SK-N-SH (cell line): ENCODE measurements around the gene FMNL1. TPM values are rescaled to one million over a fixed set of nuclear protein-coding genes. Genes with fewer than 3 reads are reported as not detected.

Source experiments
- CTCF ChIA-PET: fragments of 300-600, 350-600 bp; formaldehyde crosslinking; extraction: SDS; loops from one replicate; lab custom pipeline; 2021; lab: Yijun Ruan, JAX
- POLR2A ChIA-PET: fragments of 350-600 bp; sonication (Branson Sonifier 250); formaldehyde crosslinking; extraction: SDS; loops from one replicate; lab custom pipeline; 2020; ENCODE audit warnings: antibody characterized with exemption, inconsistent platforms; lab: Yijun Ruan, JAX
- DNase-seq: peaks from one replicate; pipeline ENCODE4 v3.0.0; 2012
- H2AFZ ChIP-seq: fragments of 200-600 bp; sonication (generic); 2 replicates; pipeline ENCODE4 v1.8.1; 2016; ENCODE audit warnings: antibody characterized with exemption, mild to moderate bottlenecking, low read depth
- H3F3A ChIP-seq: fragments of 200-600 bp; sonication (generic); replicated peaks from 2 replicates; pipeline ENCODE3; 2016; ENCODE audit warnings: antibody characterized with exemption, mild to moderate bottlenecking; ENCODE audit not compliant: insufficient read depth
- H3K27ac ChIP-seq, 2 experiments: fragments of 200-500 bp in 1 of 2; fragments of 200-600 bp in 1 of 2; sonication (Bioruptor generic) in 1 of 2; sonication (generic), shearing (Covaris generic) in 1 of 2; 2 replicates each; pipeline versions ENCODE4 v1.5.1 to v1.6.1; 2014 to 2016; ENCODE audit warnings: low read depth in 2 of 2, inconsistent platforms in 1 of 2, low read length in 1 of 2, mild to moderate bottlenecking in 1 of 2, mixed read lengths in 1 of 2
- H3K27me3 ChIP-seq: fragments of 200-600 bp; sonication (generic), shearing (Covaris generic); 2 replicates; pipeline ENCODE4 v1.6.1; 2016; ENCODE audit warnings: mixed run types; ENCODE audit not compliant: insufficient read depth
- H3K36me3 ChIP-seq, 2 experiments: fragments of 200-500 bp in 1 of 2; fragments of 200-600 bp in 1 of 2; sonication (Bioruptor generic) in 1 of 2; sonication (generic) in 1 of 2; replicated peaks in 1 of 2; 2 replicates each; pipeline versions ENCODE3 to v1.5.1; 2014 to 2016; ENCODE audit warnings: low read length in 1 of 2, mild to moderate bottlenecking in 1 of 2; ENCODE audit not compliant: insufficient read depth in 2 of 2, control insufficient read depth in 1 of 2
- H3K4me1 ChIP-seq, 2 experiments: fragments of 200-500 bp in 1 of 2; fragments of 200-600 bp in 1 of 2; sonication (Bioruptor generic) in 1 of 2; sonication (generic), shearing (Covaris generic) in 1 of 2; 2 replicates each; pipeline versions ENCODE4 v1.5.1 to v1.6.1; 2014 to 2016; ENCODE audit warnings: low read depth in 1 of 2, low read length in 1 of 2, mixed run types in 1 of 2; ENCODE audit not compliant: insufficient read depth in 2 of 2, control insufficient read depth in 1 of 2
- H3K4me2 ChIP-seq: fragments of 200-600 bp; sonication (generic), shearing (Covaris generic); 2 replicates; pipeline ENCODE4 v1.6.1; 2017; ENCODE audit warnings: mixed run types
- H3K4me3 ChIP-seq, 2 experiments: fragments of 200-500 bp in 1 of 2; fragments of 200-600 bp in 1 of 2; sonication (Bioruptor generic) in 1 of 2; sonication (generic), shearing (Covaris generic) in 1 of 2; 2 replicates each; pipeline versions ENCODE4 v1.5.1 to v1.8.1; 2014 to 2016; ENCODE audit warnings: low read depth in 2 of 2, inconsistent platforms in 1 of 2, low read length in 1 of 2, mild to moderate bottlenecking in 1 of 2, mixed read lengths in 1 of 2, moderate library complexity in 1 of 2
- H3K79me2 ChIP-seq: fragments of 200-600 bp; sonication (generic); 2 replicates; pipeline ENCODE4 v1.8.1; 2017; ENCODE audit warnings: mild to moderate bottlenecking; ENCODE audit not compliant: insufficient read depth
- H3K9ac ChIP-seq: fragments of 200-600 bp; sonication (generic); 2 replicates; pipeline ENCODE4 v1.6.1; 2017; ENCODE audit warnings: mixed run types
- H3K9me2 ChIP-seq: fragments of 200-600 bp; sonication (generic); 2 replicates; pipeline ENCODE4 v1.6.1; 2017; ENCODE audit warnings: mixed run types
- H3K9me3 ChIP-seq: fragments of 200-600 bp; sonication (generic); 2 replicates; pipeline ENCODE4 v1.6.1; 2017; ENCODE audit warnings: mixed run types, mild to moderate bottlenecking, moderate library complexity
- H4K20me1 ChIP-seq: fragments of 200-600 bp; sonication (generic); 2 replicates; pipeline ENCODE4 v1.6.1; 2017; ENCODE audit warnings: mild to moderate bottlenecking, mixed run types; ENCODE audit not compliant: insufficient read depth
- CHD2 ChIP-seq: fragments of 150-350 bp; IDR thresholded peaks from 2 replicates; pipeline ENCODE4 v1.6.1; 2018; ENCODE audit warnings: low read length; ENCODE audit not compliant: partially characterized antibody
- ELF1 ChIP-seq: IDR thresholded peaks from 2 replicates; pipeline ENCODE4 v1.4.0; 2012
- EP300 ChIP-seq, 2 experiments: IDR thresholded peaks; 2 replicates each; pipeline versions ENCODE4 v1.4.0 to v1.6.1; 2012; ENCODE audit warnings: borderline replicate concordance in 1 of 2, low read depth in 1 of 2, low read length in 1 of 2
- EZH2phosphoT487 ChIP-seq: fragments of 200-600 bp; sonication (generic); IDR thresholded peaks from 2 replicates; pipeline ENCODE4 v1.6.1; 2017; ENCODE audit warnings: low read depth, mixed run types, mild to moderate bottlenecking, antibody characterized with exemption, moderate library complexity, borderline replicate concordance
- FOSL2 ChIP-seq: IDR thresholded peaks from 2 replicates; pipeline ENCODE4 v1.4.0; 2012; ENCODE audit warnings: low read depth, mild to moderate bottlenecking, moderate library complexity, borderline replicate concordance
- FOXJ3 ChIP-seq: sonication (generic); formaldehyde crosslinking; IDR thresholded peaks from 2 replicates; pipeline ENCODE4 v1.5.1; 2020; ENCODE audit warnings: mild to moderate bottlenecking, missing genetic modification reagents
- FOXM1 ChIP-seq: IDR thresholded peaks from 2 replicates; pipeline ENCODE4 v1.4.0; 2012; ENCODE audit warnings: low read depth, mild to moderate bottlenecking
- GABPA ChIP-seq: IDR thresholded peaks from 2 replicates; pipeline ENCODE4 v1.4.0; 2012; ENCODE audit warnings: low read depth, mild to moderate bottlenecking
- GATA2 ChIP-seq: sonication (generic); formaldehyde crosslinking; IDR thresholded peaks from 2 replicates; pipeline ENCODE4 v1.5.0; 2020; ENCODE audit warnings: mild to moderate bottlenecking, missing genetic modification reagents
- JUND ChIP-seq: IDR thresholded peaks from 2 replicates; pipeline ENCODE4 v1.4.0; 2012
- MEF2A ChIP-seq: IDR thresholded peaks from 2 replicates; pipeline ENCODE4 v1.4.0; 2012; ENCODE audit warnings: low read depth, borderline replicate concordance
- MXI1 ChIP-seq: IDR thresholded peaks from 2 replicates; pipeline ENCODE4 v1.6.1; 2012; ENCODE audit warnings: mild to moderate bottlenecking, low read depth, low read length, improper control_type of control experiment
- NFIC ChIP-seq: IDR thresholded peaks from 2 replicates; pipeline ENCODE4 v1.4.0; 2012; ENCODE audit warnings: borderline replicate concordance
- RCOR1 ChIP-seq: fragments of 150-350 bp; IDR thresholded peaks from 2 replicates; pipeline ENCODE4 v1.6.1; 2017; ENCODE audit warnings: antibody characterized with exemption, low read length
- RFX5 ChIP-seq: IDR thresholded peaks from 2 replicates; pipeline ENCODE4 v1.6.1; 2012; ENCODE audit warnings: mild to moderate bottlenecking, improper control_type of control experiment, low read length
- RXRA ChIP-seq: IDR thresholded peaks from 2 replicates; pipeline ENCODE4 v1.4.0; 2012; ENCODE audit warnings: low read depth, mild to moderate bottlenecking, borderline replicate concordance
- SIN3A ChIP-seq: IDR thresholded peaks from 2 replicates; pipeline ENCODE4 v1.6.1; 2012; ENCODE audit warnings: low read depth, mild to moderate bottlenecking, low read length, moderate library complexity, borderline replicate concordance
- SMC3 ChIP-seq: IDR thresholded peaks from 2 replicates; pipeline ENCODE4 v1.6.1; 2012; ENCODE audit warnings: low read depth, low read length, improper control_type of control experiment
- TAF1 ChIP-seq: IDR thresholded peaks from 2 replicates; pipeline ENCODE4 v1.6.1; 2012; ENCODE audit warnings: low read depth, mild to moderate bottlenecking, low read length, moderate library complexity, borderline replicate concordance
- WGBS: methylation state at CpG from one replicate; pipeline ENCODE4 v1.1.6; 2017; ENCODE audit warnings: low lambda C conversion rate; 5-methylcytosine and 5-hydroxymethylcytosine counted together
- polyA plus RNA-seq, 3 experiments: library from polyadenylated mRNA; depleted of rRNA; stranded (reverse); fragments of >200 nt; gene quantifications; 2 replicates each; pipeline ENCODE4 v1.2.3, GENCODE V29; 2012
- TF ChIP-seq, protein P1 (sequence below): IDR thresholded peaks from 2 replicates; pipeline ENCODE4 v1.4.0; 2012; ENCODE audit warnings: low read depth
- TF ChIP-seq, protein P2 (sequence below): fragments of 200-600 bp; sonication (generic); IDR thresholded peaks from 2 replicates; pipeline ENCODE4 v1.6.1; 2017; ENCODE audit warnings: antibody characterized with exemption, mild to moderate bottlenecking, moderate library complexity
- TF ChIP-seq, protein P3 (sequence below): IDR thresholded peaks from 2 replicates; pipeline ENCODE4; 2012

Gene FMNL1
- polyA plus RNA-seq, 1 of the 3 experiments (the other 2 are of a cell fraction) = 2.8 TPM

DNA sequence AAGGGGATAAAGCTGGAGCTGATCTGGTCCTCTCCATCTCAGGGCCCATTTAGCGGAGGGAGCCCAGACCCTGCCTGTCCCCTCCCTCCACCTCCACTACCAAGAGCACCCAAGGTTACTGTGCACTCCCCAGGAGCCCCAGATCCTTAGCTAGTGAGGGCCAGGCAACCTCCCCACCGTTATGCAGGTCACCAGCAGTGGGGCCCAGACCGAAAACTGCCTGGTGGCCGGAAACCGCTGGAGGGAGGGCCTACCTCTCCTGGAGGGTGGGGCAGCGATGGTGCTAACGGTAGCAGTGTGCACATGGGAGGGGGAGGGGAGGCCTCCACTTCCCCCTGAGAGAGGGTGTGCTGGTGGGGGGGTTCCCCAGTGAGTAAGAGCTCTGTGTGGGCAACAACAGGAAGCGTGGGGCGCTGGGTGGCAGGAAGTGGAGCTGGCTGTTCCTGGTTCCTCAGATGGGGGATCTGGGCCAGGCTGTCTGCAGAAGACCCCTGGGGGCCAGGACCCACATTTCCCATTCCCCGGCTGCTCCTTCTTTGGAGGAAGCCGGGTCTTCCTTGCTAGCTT, 4.4 kb downstream of the FMNL1 start:
- peaks cover 2% of the 10 kb centered on the region for H3F3A ChIP-seq
- no peak overlapping the region for H3K9ac ChIP-seq
- H3K4me2 ChIP-seq = no peak overlapping the region
- H3K27ac ChIP-seq = no peak overlapping the region
- peaks cover 3 to 35% of the 10 kb centered on the region in 2 experiments; a peak in 2 of 4 replicates for H3K4me1 ChIP-seq
- no peaks in the 10 kb centered on the region for H4K20me1 ChIP-seq
- no peaks in the 10 kb centered on the region for H3K9me2 ChIP-seq
- DNase-seq = no peak
- H3K36me3 ChIP-seq = no peaks in the 10 kb centered on the region
- 84% methylated on average over 11 of the region's 11 CpGs for WGBS
- H3K79me2 ChIP-seq = no peaks in the 10 kb centered on the region
- no peaks in the 10 kb centered on the region for H3K27me3 ChIP-seq
- H2AFZ ChIP-seq = 0 out of 2 replicates have a peak overlapping the region, but pooled peaks have one; percentile 16
- H3K9me3 ChIP-seq = no peaks in the 10 kb centered on the region
- ChIA-PET POLR2A (no interaction called here), CTCF (interaction anchor here (0.8 to 16.2 kb wide), 10 partner anchors 13 to 602 kb away, joined by 3 to 260 read pairs (median 4); partner anchors contain the start of genes ACBD4 and HEXIM2)
- H3K4me3 ChIP-seq = no peak overlapping the region
- TF ChIP-seq EP300 (IDR thresholded peaks at IDR 0.05; ENCODE audit: borderline replicate concordance in 1 of 2, low read depth in 1 of 2, low read length in 1 of 2) (no peak), RCOR1 (no peak)
- TF ChIP-seq, protein P1, sequence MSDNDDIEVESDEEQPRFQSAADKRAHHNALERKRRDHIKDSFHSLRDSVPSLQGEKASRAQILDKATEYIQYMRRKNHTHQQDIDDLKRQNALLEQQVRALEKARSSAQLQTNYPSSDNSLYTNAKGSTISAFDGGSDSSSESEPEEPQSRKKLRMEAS = no peak

DNA sequence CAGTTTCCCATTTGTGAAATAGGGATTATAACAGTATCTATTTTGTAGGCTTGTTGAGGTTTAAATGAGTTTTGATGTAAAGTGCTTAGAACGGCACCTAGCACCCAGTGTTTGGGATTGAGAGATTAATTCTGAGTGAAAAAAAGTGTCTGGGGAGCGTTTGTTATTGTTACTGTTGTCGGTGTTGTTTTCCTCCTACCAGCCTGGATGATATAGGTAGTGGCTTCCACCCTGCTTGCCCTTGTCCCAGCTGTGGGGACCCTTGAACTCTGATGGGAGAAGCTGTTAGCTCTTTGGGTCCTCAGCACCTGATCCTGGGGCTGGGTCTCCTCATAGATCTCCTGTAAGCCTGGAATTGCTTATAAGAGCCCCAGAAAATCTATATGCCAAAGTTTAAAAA, 4.9 kb downstream of the FMNL1 start:
- Histone ChIP-seq H3K4me2 (no peak overlapping the region), H3K27ac (no peak overlapping the region), H3F3A (peaks cover 2% of the 10 kb centered on the region), H3K9me3 (no peaks in the 10 kb centered on the region), H3K9ac (no peak overlapping the region), H3K27me3 (no peaks in the 10 kb centered on the region), H3K9me2 (no peaks in the 10 kb centered on the region), H3K36me3 (no peaks in the 10 kb centered on the region), H3K4me3 (no peak overlapping the region), H3K79me2 (no peaks in the 10 kb centered on the region), H4K20me1 (no peaks in the 10 kb centered on the region), H2AFZ (0 out of 2 replicates have a peak overlapping the region, but pooled peaks have one; percentile 16), H3K4me1 (peaks cover 4 to 39% of the 10 kb centered on the region in 2 experiments; a peak in 2 of 4 replicates)
- ChIA-PET POLR2A (no interaction called here), CTCF (interaction anchor here (0.8 to 16.2 kb wide), 7 partner anchors 13 to 601 kb away, joined by 3 to 260 read pairs (median 4); partner anchors contain the start of gene ACBD4)
- 90% methylated on average over 3 of the region's 3 CpGs for WGBS
- no peak for TF ChIP-seq ELF1
- TF ChIP-seq SMC3 = no peak
- TF ChIP-seq GATA2 (CRISPR knock-in tag) = no peak
- TF ChIP-seq SIN3A = no peak
- no peak for TF ChIP-seq GABPA
- TF ChIP-seq RFX5 = no peak
- TF ChIP-seq, protein P2, sequence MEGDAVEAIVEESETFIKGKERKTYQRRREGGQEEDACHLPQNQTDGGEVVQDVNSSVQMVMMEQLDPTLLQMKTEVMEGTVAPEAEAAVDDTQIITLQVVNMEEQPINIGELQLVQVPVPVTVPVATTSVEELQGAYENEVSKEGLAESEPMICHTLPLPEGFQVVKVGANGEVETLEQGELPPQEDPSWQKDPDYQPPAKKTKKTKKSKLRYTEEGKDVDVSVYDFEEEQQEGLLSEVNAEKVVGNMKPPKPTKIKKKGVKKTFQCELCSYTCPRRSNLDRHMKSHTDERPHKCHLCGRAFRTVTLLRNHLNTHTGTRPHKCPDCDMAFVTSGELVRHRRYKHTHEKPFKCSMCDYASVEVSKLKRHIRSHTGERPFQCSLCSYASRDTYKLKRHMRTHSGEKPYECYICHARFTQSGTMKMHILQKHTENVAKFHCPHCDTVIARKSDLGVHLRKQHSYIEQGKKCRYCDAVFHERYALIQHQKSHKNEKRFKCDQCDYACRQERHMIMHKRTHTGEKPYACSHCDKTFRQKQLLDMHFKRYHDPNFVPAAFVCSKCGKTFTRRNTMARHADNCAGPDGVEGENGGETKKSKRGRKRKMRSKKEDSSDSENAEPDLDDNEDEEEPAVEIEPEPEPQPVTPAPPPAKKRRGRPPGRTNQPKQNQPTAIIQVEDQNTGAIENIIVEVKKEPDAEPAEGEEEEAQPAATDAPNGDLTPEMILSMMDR = no peak
- TF ChIP-seq MEF2A = no peak
- TF ChIP-seq TAF1 = no peak
- no peak for TF ChIP-seq FOXM1
- TF ChIP-seq JUND = no peak
- no peak for TF ChIP-seq NFIC
- TF ChIP-seq, protein P3, sequence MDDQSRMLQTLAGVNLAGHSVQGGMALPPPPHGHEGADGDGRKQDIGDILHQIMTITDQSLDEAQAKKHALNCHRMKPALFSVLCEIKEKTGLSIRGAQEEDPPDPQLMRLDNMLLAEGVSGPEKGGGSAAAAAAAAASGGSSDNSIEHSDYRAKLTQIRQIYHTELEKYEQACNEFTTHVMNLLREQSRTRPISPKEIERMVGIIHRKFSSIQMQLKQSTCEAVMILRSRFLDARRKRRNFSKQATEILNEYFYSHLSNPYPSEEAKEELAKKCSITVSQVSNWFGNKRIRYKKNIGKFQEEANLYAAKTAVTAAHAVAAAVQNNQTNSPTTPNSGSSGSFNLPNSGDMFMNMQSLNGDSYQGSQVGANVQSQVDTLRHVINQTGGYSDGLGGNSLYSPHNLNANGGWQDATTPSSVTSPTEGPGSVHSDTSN = no peak
- no peak for TF ChIP-seq FOXJ3
- TF ChIP-seq MXI1 = no peak
- no peak for TF ChIP-seq RXRA
- TF ChIP-seq FOSL2 = no peak
- TF ChIP-seq EZH2phosphoT487 = no peak
- no peak for TF ChIP-seq CHD2
- no peak for DNase-seq
